Measurements from ENCODE around the gene CAMK2A.

The CAMK2A gene

GRCh38 chr5:150184006-150184405, 105.6 kb downstream of the CAMK2A start:
- no peak overlapping the region for H3K4me3 ChIP-seq (ENCODE audit: low read depth, low read length)
- DNase-seq (ENCODE audit: low read depth) = no peak
- no peak for TF ChIP-seq CTCF (conservative IDR thresholded peaks at IDR 0.05; ENCODE audit: low read depth, low read length)

- no peak for TF ChIP-seq CTCF (conservative IDR thresholded peaks at IDR 0.05; ENCODE audit: low read depth, low read length)
- no peak overlapping the region for H3K4me3 ChIP-seq (ENCODE audit: low read depth, low read length)
- DNase-seq (ENCODE audit: low read depth) = no peak
These were observed 106.1 kb downstream of the CAMK2A start for GRCh38 chr5:150183436-150183835.

GRCh38 chr5:150182774-150183173, 106.8 kb downstream of the CAMK2A start:
- H3K4me3 ChIP-seq (ENCODE audit: low read depth, low read length) = no peak overlapping the region
- no peak for DNase-seq (ENCODE audit: low read depth)
- no peak for TF ChIP-seq CTCF (conservative IDR thresholded peaks at IDR 0.05; ENCODE audit: low read depth, low read length)

GRCh38 chr5:150181766-150182545, 107.6 kb downstream of the CAMK2A start:
- DNase-seq (ENCODE audit: low read depth) = no peak
- no peak for TF ChIP-seq CTCF (conservative IDR thresholded peaks at IDR 0.05; ENCODE audit: low read depth, low read length)
- no peak overlapping the region for H3K4me3 ChIP-seq (ENCODE audit: low read depth, low read length)

- no peak for TF ChIP-seq CTCF (conservative IDR thresholded peaks at IDR 0.05; ENCODE audit: low read depth, low read length)
- peak; percentile 76 for DNase-seq (ENCODE audit: low read depth)
These were observed 108.5 kb downstream of the CAMK2A start for GRCh38 chr5:150181027-150181426.

GRCh38 chr5:150180241-150181026, 109.1 kb downstream of the CAMK2A start:
- no peak for DNase-seq (ENCODE audit: low read depth)
- H3K4me3 ChIP-seq (ENCODE audit: low read depth, low read length) = no peak overlapping the region
- no peak for TF ChIP-seq CTCF (conservative IDR thresholded peaks at IDR 0.05; ENCODE audit: low read depth, low read length)

More at GRCh38 chr5:150181027-150181426, 108.5 kb downstream of the CAMK2A start:
- H3K4me3 ChIP-seq (ENCODE audit: low read depth, low read length) = no peak overlapping the region

Data from choroid plexus epithelial cell (primary cell).